Astrocyte of the spinal cord (primary cell): ENCODE measurements around the gene KIAA0513.

ENCODE experiments used
- DNase-seq: peaks from one replicate; pipeline ENCODE4 v3.0.0; 2011; ENCODE audit warnings: low read depth, low spot score
- H3K4me3 ChIP-seq: 2 replicates; pipeline ENCODE4 v1.5.1; 2011; ENCODE audit warnings: low read depth, mild to moderate bottlenecking, low read length, moderate library complexity
- in situ Hi-C: cut with HindIII; loops from 2 replicates; pipeline ENCODE4 v1.10.0; 2017; ENCODE audit warnings: low sequenced_read_pairs
- TF ChIP-seq, protein P1 (sequence below): IDR thresholded peaks from 2 replicates; pipeline ENCODE4 v1.5.1; 2012; ENCODE audit warnings: low read depth, mild to moderate bottlenecking, low read length, inconsistent platforms

KIAA0513 gene

DNA sequence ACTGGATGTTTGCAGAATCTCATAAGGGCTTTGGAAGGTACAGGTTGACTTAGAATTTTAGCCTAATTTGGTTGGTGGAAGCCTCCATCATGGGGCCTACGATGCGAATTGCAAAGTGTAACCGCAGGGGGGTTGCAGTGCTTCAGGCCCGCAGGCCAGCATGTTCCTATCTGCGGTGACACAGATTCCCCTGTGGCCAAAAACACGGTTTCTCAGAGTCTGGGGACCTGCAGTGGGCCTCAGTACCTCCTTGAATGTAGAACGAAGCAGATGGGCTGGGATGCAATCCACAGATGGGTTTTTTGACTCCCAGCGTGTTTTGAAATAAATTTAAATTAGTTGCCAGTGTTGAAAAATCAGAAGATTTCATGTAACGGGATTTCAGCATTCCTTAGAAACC lies 34.7 kb downstream of the KIAA0513 start:
- DNase-seq: no peak
- TF ChIP-seq, protein P1, sequence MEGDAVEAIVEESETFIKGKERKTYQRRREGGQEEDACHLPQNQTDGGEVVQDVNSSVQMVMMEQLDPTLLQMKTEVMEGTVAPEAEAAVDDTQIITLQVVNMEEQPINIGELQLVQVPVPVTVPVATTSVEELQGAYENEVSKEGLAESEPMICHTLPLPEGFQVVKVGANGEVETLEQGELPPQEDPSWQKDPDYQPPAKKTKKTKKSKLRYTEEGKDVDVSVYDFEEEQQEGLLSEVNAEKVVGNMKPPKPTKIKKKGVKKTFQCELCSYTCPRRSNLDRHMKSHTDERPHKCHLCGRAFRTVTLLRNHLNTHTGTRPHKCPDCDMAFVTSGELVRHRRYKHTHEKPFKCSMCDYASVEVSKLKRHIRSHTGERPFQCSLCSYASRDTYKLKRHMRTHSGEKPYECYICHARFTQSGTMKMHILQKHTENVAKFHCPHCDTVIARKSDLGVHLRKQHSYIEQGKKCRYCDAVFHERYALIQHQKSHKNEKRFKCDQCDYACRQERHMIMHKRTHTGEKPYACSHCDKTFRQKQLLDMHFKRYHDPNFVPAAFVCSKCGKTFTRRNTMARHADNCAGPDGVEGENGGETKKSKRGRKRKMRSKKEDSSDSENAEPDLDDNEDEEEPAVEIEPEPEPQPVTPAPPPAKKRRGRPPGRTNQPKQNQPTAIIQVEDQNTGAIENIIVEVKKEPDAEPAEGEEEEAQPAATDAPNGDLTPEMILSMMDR: no peak
- in situ Hi-C loops: no loop called here
- no peak overlapping the region for H3K4me3 ChIP-seq

GRCh38 chr16:85062845-85063244 lies 35.2 kb downstream of the KIAA0513 start:
- DNase-seq: no peak
- in situ Hi-C loops: no loop called here
- no peak overlapping the region for H3K4me3 ChIP-seq
- TF ChIP-seq, protein P1: no peak

DNA sequence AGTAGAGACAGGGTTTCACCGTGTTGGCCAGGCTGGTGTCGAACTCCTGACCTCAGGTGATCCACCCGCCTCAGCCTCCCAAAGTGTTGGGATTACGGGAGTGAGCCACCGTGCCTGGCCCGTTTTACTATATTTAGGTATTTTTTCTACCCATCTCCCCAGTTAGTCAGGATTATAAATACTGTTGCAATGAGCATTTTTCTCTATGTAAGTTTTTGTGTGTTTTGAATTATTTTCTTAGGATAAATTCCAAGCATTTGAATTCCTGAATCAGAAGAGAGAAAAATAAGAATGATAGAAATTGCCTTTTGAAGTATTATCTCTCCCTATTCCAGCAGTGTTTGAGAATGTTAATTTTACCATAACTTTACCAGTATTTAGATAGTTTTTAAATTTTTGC lies 36.6 kb downstream of the KIAA0513 start:
- TF ChIP-seq, protein P1: no peak
- in situ Hi-C loops: no loop called here
- no peak overlapping the region for H3K4me3 ChIP-seq
- no peak for DNase-seq

DNA sequence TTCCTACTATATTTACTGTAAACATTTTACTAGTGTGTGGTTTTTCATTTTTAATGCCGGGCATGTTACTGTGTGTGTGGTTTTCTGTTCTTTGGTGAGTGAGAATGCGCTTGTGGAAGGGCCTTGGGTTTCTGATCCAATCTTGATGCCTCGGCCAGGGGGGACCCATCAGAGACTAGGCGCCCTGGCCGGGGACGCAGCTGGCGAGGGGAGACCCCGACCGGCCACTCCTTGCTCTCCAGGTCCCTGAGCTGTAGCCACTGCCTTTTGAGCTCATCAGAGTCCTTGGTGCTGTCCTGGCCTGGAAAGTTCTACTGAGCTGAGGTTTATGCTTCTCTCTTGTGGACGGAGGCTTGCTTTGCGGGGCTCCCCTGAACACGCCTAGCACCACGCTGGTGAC lies 37.5 kb downstream of the KIAA0513 start:
- TF ChIP-seq, protein P1: no peak
- no peak for DNase-seq
- in situ Hi-C loops: no loop called here
- H3K4me3 ChIP-seq: no peak overlapping the region

GRCh38 chr16:85066346-85066885 lies 38.8 kb downstream of the KIAA0513 start:
- H3K4me3 ChIP-seq: no peak overlapping the region
- no peak for DNase-seq
- TF ChIP-seq, protein P1: no peak
- in situ Hi-C loops: no loop called here

- in situ Hi-C loops: no loop called here
- DNase-seq: no peak
- no peak overlapping the region for H3K4me3 ChIP-seq
- TF ChIP-seq, protein P1: no peak
Measured at GRCh38 chr16:85067024-85067423, 39.4 kb downstream of the KIAA0513 start.

DNA sequence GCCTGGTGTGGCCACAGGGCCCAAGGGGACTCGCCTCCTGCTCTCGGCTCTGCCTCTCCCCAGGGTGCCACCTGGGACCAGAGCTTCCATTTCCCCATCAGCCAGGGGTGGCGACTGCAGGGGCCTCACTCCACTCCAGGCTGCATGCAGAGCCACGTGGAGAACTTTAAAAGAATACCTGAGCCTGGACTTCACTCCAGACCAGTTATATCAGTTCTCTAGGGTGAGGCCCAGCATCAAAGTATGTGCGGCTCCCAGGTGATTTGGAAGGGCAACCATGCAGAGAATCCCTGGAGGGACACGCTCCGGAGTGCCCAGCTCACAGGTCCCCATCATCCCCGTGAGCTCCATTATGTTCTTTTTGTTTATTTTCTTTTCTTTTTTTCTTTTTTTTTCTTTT lies 39.8 kb downstream of the KIAA0513 start:
- no peak overlapping the region for H3K4me3 ChIP-seq
- TF ChIP-seq, protein P1: no peak
- in situ Hi-C loops: no loop called here
- DNase-seq: no peak
